Esophagus squamous epithelium (tissue), 4 donors: ENCODE results near the gene PDGFB.

Experiments used
- CTCF ChIP-seq, 6 experiments: fragments of 450-650 bp in 4 of 6; fragments of 200-600 bp in 2 of 6; sonication (generic) in 2 of 6; IDR thresholded peaks; one replicate each; pipeline ENCODE4 v1.5.1; 2016 to 2019; ENCODE audit warnings: antibody characterized with exemption in 6 of 6, mild to moderate bottlenecking in 4 of 6, moderate library complexity in 4 of 6
- POLR2A ChIP-seq, 4 donors: fragments of 450-650 bp; IDR thresholded peaks; one replicate each; pipeline ENCODE4 v1.6.1; 2017; ENCODE audit warnings: antibody characterized with exemption in 4 of 4, mild to moderate bottlenecking in 4 of 4, moderate library complexity in 3 of 4

DNA sequence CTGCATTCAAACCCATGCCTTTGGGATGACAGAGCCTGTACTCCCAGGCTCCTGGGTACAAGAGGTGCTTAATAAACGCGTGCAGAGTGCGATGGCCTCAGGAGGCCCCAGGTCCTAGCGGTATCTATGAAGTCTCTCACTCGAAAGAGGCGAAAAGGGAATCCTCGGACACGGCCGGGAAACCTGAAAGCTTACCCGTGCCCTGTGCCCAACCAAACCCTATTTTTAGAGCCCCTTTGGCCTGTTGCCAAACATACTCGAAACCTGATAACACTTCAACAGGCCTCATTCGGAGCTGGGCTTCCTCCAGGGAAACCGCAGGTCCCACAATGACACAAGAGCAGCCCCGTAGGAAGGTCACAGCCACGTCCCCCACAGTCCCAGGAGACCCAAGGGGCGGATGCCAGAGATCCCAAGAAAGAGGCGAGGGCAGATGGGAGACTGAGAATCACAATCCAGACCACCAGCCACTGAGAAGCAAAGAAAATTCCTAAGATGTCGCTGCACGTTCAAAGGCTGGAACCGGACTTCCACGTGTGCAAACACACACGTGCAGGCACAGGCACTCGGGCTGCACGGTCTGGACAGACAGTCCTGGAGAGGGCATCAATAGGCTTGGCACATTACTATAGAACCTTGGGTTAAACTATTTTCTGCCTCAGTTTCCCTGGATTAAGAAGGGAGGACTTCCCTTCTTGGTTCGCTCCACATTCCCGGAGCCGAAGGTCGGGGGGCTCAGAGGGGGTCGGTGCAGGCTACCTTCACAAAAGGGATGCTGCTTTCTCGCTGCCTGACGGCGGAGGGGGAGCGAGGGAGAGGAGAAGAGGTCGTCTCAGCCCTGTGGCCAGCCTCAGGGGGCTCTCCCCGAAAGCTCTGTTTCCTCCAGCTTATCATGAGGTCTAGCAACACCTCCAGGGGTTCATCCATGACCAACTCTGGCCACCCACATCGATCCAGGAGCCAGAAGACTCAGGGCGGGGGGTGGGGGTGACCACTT, 8.2 kb downstream of the PDGFB start:
- TF ChIP-seq POLR2A (IDR thresholded peaks at IDR 0.05) (no peak), CTCF (IDR thresholded peaks at IDR 0.05) (no peak)
